KG1 (cell line): ENCODE results near the gene VMAC.

ENCODE experiments used
- DNase-seq: peaks from one replicate; lab custom pipeline; 2025; lab: John Stamatoyannopoulos, UW

VMAC gene

GRCh38 chr19:5931251-5931650, 26.6 kb downstream of the VMAC start:
- no peak for DNase-seq

- DNase-seq: no peak
These were observed 27.5 kb downstream of the VMAC start for GRCh38 chr19:5932146-5932545.

- DNase-seq: no peak
These were observed 28.1 kb downstream of the VMAC start for GRCh38 chr19:5932609-5933262.

- no peak for DNase-seq
These were observed 28.9 kb downstream of the VMAC start for GRCh38 chr19:5933391-5934068.

GRCh38 chr19:5934069-5934401, 29.4 kb downstream of the VMAC start:
- no peak for DNase-seq

- no peak for DNase-seq
These were observed 30.3 kb downstream of the VMAC start for GRCh38 chr19:5934774-5935472.

- no peak for DNase-seq
These were observed 31.0 kb downstream of the VMAC start for GRCh38 chr19:5935473-5936291.

- no peak for DNase-seq
These were observed 31.6 kb downstream of the VMAC start for GRCh38 chr19:5936292-5936592.

GRCh38 chr19:5937550-5937949, 32.9 kb downstream of the VMAC start:
- no peak for DNase-seq

- DNase-seq: no peak
These were observed 35.9 kb downstream of the VMAC start for GRCh38 chr19:5940260-5941208.

- DNase-seq: no peak
These were observed 37.0 kb downstream of the VMAC start for GRCh38 chr19:5941673-5942072.

GRCh38 chr19:5943045-5943444, 38.4 kb downstream of the VMAC start:
- DNase-seq: no peak

GRCh38 chr19:5943623-5944022, 39.0 kb downstream of the VMAC start:
- no peak for DNase-seq

GRCh38 chr19:5947435-5947834, 42.8 kb downstream of the VMAC start:
- no peak for DNase-seq

- DNase-seq: no peak
These were observed 44.3 kb downstream of the VMAC start for GRCh38 chr19:5948752-5949564.

GRCh38 chr19:5949792-5950305, 45.2 kb downstream of the VMAC start:
- no peak for DNase-seq

- no peak for DNase-seq
These were observed 46.1 kb downstream of the VMAC start for GRCh38 chr19:5950741-5951140.

- DNase-seq: no peak
These were observed 46.7 kb downstream of the VMAC start for GRCh38 chr19:5951338-5951861.

GRCh38 chr19:5952193-5953029, 47.7 kb downstream of the VMAC start:
- no peak for DNase-seq
